ENCODE data around the gene AGMAT. TPM values are rescaled to one million over a fixed set of nuclear protein-coding genes. Genes with fewer than 3 reads are reported as not detected.

The AGMAT gene
- total and polyA plus RNA-seq, 2 of the 8 experiments (the other 6 are each of a cell fraction or from before 2014, with no cell fraction given): 3.7 to 5.8 TPM

DNA sequence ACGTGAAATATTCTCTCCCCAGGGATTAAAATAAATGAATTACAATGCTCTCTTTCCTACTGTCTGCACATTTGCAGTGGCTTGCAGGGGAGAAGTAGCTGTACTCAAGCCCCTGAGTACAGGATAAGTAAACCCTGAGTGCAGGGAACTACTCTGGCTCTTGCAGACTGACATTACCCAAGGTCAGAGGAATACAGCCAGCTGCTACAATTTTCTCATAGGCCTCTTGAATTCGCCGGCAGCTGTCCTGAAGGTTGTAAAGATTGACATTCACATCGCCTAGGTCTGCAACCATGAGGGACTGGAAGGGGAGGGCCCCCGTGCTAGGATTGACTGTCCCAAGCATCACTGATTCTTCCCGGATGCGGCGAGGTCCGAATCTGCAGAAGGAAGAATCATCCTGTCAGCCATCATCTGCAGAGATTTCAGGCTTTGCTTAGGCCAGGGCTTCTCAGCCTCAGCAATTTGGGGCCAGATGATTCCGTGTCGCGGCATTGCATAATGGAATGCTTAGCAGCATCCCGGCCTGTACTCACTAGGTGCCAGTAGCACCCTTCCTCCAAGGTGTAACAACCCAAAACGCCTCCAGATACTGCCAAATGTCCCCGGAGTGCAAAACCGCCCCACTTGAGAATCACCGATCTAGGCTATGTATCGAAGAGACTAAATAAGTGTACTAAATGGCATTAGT lies 1.7 kb downstream of the AGMAT start (continued):
- TF ChIP-seq, protein P1, sequence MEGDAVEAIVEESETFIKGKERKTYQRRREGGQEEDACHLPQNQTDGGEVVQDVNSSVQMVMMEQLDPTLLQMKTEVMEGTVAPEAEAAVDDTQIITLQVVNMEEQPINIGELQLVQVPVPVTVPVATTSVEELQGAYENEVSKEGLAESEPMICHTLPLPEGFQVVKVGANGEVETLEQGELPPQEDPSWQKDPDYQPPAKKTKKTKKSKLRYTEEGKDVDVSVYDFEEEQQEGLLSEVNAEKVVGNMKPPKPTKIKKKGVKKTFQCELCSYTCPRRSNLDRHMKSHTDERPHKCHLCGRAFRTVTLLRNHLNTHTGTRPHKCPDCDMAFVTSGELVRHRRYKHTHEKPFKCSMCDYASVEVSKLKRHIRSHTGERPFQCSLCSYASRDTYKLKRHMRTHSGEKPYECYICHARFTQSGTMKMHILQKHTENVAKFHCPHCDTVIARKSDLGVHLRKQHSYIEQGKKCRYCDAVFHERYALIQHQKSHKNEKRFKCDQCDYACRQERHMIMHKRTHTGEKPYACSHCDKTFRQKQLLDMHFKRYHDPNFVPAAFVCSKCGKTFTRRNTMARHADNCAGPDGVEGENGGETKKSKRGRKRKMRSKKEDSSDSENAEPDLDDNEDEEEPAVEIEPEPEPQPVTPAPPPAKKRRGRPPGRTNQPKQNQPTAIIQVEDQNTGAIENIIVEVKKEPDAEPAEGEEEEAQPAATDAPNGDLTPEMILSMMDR (IDR thresholded peaks at IDR 0.05; ENCODE audit: control extremely low read depth in 1 of 3, insufficient read depth in 1 of 3, low read depth in 1 of 3, low read length in 3 of 3): no peak
- TF ChIP-seq, protein P2, sequence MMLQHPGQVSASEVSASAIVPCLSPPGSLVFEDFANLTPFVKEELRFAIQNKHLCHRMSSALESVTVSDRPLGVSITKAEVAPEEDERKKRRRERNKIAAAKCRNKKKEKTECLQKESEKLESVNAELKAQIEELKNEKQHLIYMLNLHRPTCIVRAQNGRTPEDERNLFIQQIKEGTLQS (IDR thresholded peaks at IDR 0.05; ENCODE audit: insufficient read depth, low read depth, low read length): no peak
- TF ChIP-seq FOSL1 (IDR thresholded peaks at IDR 0.05; ENCODE audit: insufficient read depth, low read depth, low read length): no peak
- TF ChIP-seq RAD21 (IDR thresholded peaks at IDR 0.05 in 1 of 2, conservative IDR thresholded peaks at IDR 0.05 in 1 of 2; ENCODE audit: low read depth in 2 of 2, low read length in 2 of 2): no peak
- TF ChIP-seq JUN (IDR thresholded peaks at IDR 0.05; ENCODE audit: low read depth, low read length): no peak
